CD14-positive monocyte (primary cell): ENCODE data around the gene CSNK1G1. TPM values are rescaled to one million over a fixed set of nuclear protein-coding genes. Genes with fewer than 3 reads are reported as not detected.

Experiments
- DNase-seq, 3 donors: peaks; one replicate each; pipeline ENCODE4 v3.0.0-alpha.2; 2011 to 2022
- H2AFZ ChIP-seq: 2 replicates; pipeline ENCODE4 v1.6.0; 2012; ENCODE audit warnings: mild to moderate bottlenecking, low read depth, low read length, inconsistent platforms; ENCODE audit not compliant: insufficient read depth, poor library complexity, severe bottlenecking
- H3K27ac ChIP-seq, 2 donors: 1 replicate in 1 of 2; 2 replicates in 1 of 2; pipeline ENCODE4 v1.5.1; 2012 to 2013; ENCODE audit warnings: low read length in 2 of 2, control low read depth in 1 of 2, inconsistent platforms in 1 of 2, low read depth in 1 of 2, mild to moderate bottlenecking in 1 of 2
- H3K27me3 ChIP-seq, 2 donors: one replicate each; pipeline versions ENCODE4 v1.6.0 to v1.6.1; 2011 to 2013; ENCODE audit warnings: low read length in 2 of 2; ENCODE audit not compliant: control insufficient read depth in 2 of 2, insufficient read depth in 2 of 2
- H3K36me3 ChIP-seq, 2 donors: replicated peaks in 1 of 2; 1 replicate in 1 of 2; 2 replicates in 1 of 2; pipeline versions ENCODE4 v1.5.1 to v1.6.1; 2012 to 2013; ENCODE audit warnings: low read length in 2 of 2, control low read depth in 1 of 2, inconsistent platforms in 1 of 2, mild to moderate bottlenecking in 1 of 2; ENCODE audit not compliant: insufficient read depth in 2 of 2, control insufficient read depth in 1 of 2
- H3K4me1 ChIP-seq, 2 donors: 1 replicate in 1 of 2; 2 replicates in 1 of 2; pipeline versions ENCODE4 v1.5.1 to v1.6.1; 2012 to 2013; ENCODE audit warnings: low read length in 2 of 2, control low read depth in 1 of 2, inconsistent platforms in 1 of 2, mild to moderate bottlenecking in 1 of 2, moderate library complexity in 1 of 2; ENCODE audit not compliant: insufficient read depth in 2 of 2, control insufficient read depth in 1 of 2
- H3K4me2 ChIP-seq: replicated peaks from 2 replicates; pipeline ENCODE3; 2012; ENCODE audit warnings: low read length, moderate library complexity, mild to moderate bottlenecking; ENCODE audit not compliant: poor library complexity, severe bottlenecking; ENCODE audit errors: extremely low read depth
- H3K4me3 ChIP-seq, 3 experiments: fragments of 200-600 bp in 1 of 3; sonication (generic) in 1 of 3; replicated peaks in 1 of 3; 1 replicate in 2 of 3; 2 replicates in 1 of 3; pipeline ENCODE4 v1.5.1; 2011 to 2013; ENCODE audit warnings: low read length in 3 of 3, mild to moderate bottlenecking in 3 of 3, control low read depth in 2 of 3, low read depth in 2 of 3, inconsistent platforms in 1 of 3, moderate library complexity in 1 of 3
- H3K79me2 ChIP-seq: 2 replicates; pipeline ENCODE4 v1.6.0; 2012; ENCODE audit warnings: mild to moderate bottlenecking, control low read depth, inconsistent platforms, low read length, moderate library complexity; ENCODE audit not compliant: insufficient read depth
- H3K9ac ChIP-seq: 2 replicates; pipeline ENCODE4 v1.6.0; 2017; ENCODE audit warnings: low read length, mild to moderate bottlenecking; ENCODE audit not compliant: insufficient read depth, poor library complexity, severe bottlenecking
- H3K9me3 ChIP-seq, 2 donors: replicated peaks in 1 of 2; 1 replicate in 1 of 2; 2 replicates in 1 of 2; pipeline versions ENCODE4 v1.5.1 to v1.6.1; 2012 to 2013; ENCODE audit warnings: low read length in 2 of 2, control low read depth in 1 of 2; ENCODE audit not compliant: control insufficient read depth in 1 of 2, insufficient read depth in 1 of 2
- H4K20me1 ChIP-seq: 2 replicates; pipeline ENCODE4 v1.6.0; 2012; ENCODE audit warnings: mild to moderate bottlenecking, low read length, control low read depth, moderate library complexity; ENCODE audit not compliant: insufficient read depth
- H3K27ac Mint-ChIP-seq, 7 donors: one replicate each; pipeline ENCODE4 v1.8.0; 2020; ENCODE audit warnings: mild to moderate bottlenecking in 7 of 7, mixed read lengths in 7 of 7, moderate library complexity in 6 of 7, inconsistent platforms in 2 of 7
- H3K27me3 Mint-ChIP-seq, 3 donors: one replicate each; pipeline ENCODE4 v1.8.0; 2021 to 2022; ENCODE audit warnings: low read depth in 3 of 3, mild to moderate bottlenecking in 3 of 3, mixed read lengths in 3 of 3, moderate library complexity in 3 of 3, inconsistent platforms in 1 of 3
- H3K36me3 Mint-ChIP-seq, 2 donors: one replicate each; pipeline ENCODE4 v1.8.0; 2020; ENCODE audit warnings: mixed read lengths in 2 of 2, inconsistent platforms in 1 of 2, mild to moderate bottlenecking in 1 of 2
- H3K4me1 Mint-ChIP-seq: one replicate; pipeline ENCODE4 v1.8.0; 2020; ENCODE audit warnings: mild to moderate bottlenecking, mixed read lengths
- H3K4me3 Mint-ChIP-seq, 2 donors: one replicate each; pipeline ENCODE4 v1.8.0; 2020; ENCODE audit warnings: mild to moderate bottlenecking in 2 of 2, mixed read lengths in 2 of 2, moderate library complexity in 1 of 2
- H3K9me3 Mint-ChIP-seq, 7 donors: one replicate each; pipeline ENCODE4 v1.8.0; 2020 to 2022; ENCODE audit warnings: mixed read lengths in 7 of 7, mild to moderate bottlenecking in 6 of 7, moderate library complexity in 6 of 7, inconsistent platforms in 2 of 7
- WGBS: methylation state at CpG from one replicate; pipeline ENCODE4 v1.1.5; 2013; ENCODE audit warnings: missing lambda C conversion rate; ENCODE audit not compliant: insufficient coverage; 5-methylcytosine and 5-hydroxymethylcytosine counted together
- intact Hi-C, 2 donors: fragments of 100-400 bp; cut with micrococcal nuclease; formaldehyde crosslinking; loops; one replicate each; pipeline versions ENCODE4 v1.15.0 to v1.15.1; 2023
- polyA plus RNA-seq, 3 donors: library from polyadenylated mRNA; depleted of rRNA in 1 of 3; unstranded in 2 of 3; stranded (reverse) in 1 of 3; fragments of 300-500 nt in 2 of 3; fragments of >200 nt in 1 of 3; fragmentation: Illumina TruSeq in 2 of 3; gene quantifications; 1 replicate in 2 of 3; 2 replicates in 1 of 3; pipeline ENCODE4 v1.2.3, GENCODE V29; 2012 to 2021
- TF ChIP-seq, protein P1 (sequence below): fragments of 200-600 bp; IDR thresholded peaks from one replicate; pipeline ENCODE4 v1.8.0; 2022; ENCODE audit warnings: antibody characterized with exemption, mild to moderate bottlenecking

Gene CSNK1G1
- polyA plus RNA-seq, 3 donors = 4.3 to 8.6 (median 7.7) TPM

DNA sequence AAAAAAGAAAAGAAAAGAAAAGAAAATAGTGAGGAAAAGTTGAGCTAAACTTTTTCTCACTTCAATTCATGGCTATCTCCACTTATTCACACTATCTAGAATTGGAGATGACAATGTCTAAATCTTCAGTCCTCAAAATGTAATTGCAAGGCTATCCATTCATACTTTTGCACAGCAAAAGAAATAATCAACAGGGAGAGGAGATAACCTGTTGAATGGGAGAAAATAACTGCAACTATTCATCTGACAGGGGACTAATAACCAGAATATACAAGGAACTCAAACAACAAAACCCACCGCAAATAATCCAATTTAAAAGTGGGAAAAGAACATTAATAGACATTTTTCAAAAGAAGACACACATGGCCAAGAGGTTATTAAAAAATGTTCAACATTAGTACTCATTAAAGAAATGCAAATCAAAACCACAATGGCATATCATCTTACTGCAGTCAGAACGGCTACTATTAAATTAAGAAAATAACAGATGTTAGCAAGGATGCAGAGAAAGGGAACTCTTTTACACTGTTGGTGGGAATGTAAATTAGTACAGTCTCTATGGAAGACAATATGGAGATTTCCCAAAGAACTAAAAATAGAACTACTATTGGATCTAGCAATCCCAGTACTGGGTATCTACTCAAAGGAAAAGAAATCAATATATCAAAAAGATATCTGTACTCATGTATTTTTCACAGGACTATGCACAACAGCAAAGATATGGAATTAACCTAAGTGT, 119.6 kb downstream of the CSNK1G1 start:
- Histone ChIP-seq H3K4me2 (no peak overlapping the region), H3K79me2 (peaks cover 4% of the 10 kb centered on the region), H3K9me3 (no peaks in the 10 kb centered on the region), H4K20me1 (peaks cover 32% of the 10 kb centered on the region), H3K27me3 (no peaks in the 10 kb centered on the region), H3K4me1 (no peaks in the 10 kb centered on the region), H2AFZ (no peak overlapping the region), H3K27ac (no peak overlapping the region), H3K9ac (no peak overlapping the region), H3K36me3 (peaks cover 0 to 5% of the 10 kb centered on the region in 2 donors), H3K4me3 (no peak overlapping the region)
- Mint-ChIP-seq H3K4me3 (no peak overlapping the region), H3K36me3 (peaks cover 6 to 10% of the 10 kb centered on the region in 2 donors), H3K9me3 (no peaks in the 10 kb centered on the region), H3K27ac (no peak overlapping the region), H3K4me1 (peaks cover 9% of the 10 kb centered on the region), H3K27me3 (no peaks in the 10 kb centered on the region)
- DNase-seq = no peak
- TF ChIP-seq, protein P1, sequence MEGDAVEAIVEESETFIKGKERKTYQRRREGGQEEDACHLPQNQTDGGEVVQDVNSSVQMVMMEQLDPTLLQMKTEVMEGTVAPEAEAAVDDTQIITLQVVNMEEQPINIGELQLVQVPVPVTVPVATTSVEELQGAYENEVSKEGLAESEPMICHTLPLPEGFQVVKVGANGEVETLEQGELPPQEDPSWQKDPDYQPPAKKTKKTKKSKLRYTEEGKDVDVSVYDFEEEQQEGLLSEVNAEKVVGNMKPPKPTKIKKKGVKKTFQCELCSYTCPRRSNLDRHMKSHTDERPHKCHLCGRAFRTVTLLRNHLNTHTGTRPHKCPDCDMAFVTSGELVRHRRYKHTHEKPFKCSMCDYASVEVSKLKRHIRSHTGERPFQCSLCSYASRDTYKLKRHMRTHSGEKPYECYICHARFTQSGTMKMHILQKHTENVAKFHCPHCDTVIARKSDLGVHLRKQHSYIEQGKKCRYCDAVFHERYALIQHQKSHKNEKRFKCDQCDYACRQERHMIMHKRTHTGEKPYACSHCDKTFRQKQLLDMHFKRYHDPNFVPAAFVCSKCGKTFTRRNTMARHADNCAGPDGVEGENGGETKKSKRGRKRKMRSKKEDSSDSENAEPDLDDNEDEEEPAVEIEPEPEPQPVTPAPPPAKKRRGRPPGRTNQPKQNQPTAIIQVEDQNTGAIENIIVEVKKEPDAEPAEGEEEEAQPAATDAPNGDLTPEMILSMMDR = no peak
- WGBS = no CpG with 5 or more reads among the region's 2 CpGs
- intact Hi-C loops = no loop called here

DNA sequence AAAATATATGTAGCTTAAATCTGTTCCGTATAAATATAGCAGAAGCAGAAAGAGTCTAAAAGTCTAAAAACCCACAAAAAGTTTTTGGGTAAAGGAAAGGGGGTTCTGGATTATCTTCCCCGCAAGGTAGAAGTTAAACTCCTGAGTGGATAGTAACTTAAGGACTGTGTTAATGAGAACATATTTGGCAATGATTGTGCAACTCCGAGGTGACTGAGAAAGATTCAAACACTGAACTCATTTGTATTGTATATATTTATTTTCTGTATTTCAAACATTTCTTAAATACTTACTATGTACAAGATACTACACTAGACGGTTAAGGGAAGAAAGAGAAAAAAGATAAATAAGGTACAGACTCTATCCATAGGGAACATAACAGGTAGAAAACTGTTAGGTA, 120.4 kb downstream of the CSNK1G1 start:
- Histone ChIP-seq H3K27me3 (no peaks in the 10 kb centered on the region), H3K9ac (no peak overlapping the region), H3K27ac (no peak overlapping the region), H3K4me3 (no peak overlapping the region), H3K9me3 (no peaks in the 10 kb centered on the region), H3K79me2 (no peaks in the 10 kb centered on the region), H4K20me1 (peaks cover 26% of the 10 kb centered on the region), H2AFZ (no peak overlapping the region), H3K4me2 (no peak overlapping the region), H3K4me1 (no peaks in the 10 kb centered on the region), H3K36me3 (peaks cover 0 to 5% of the 10 kb centered on the region in 2 donors)
- intact Hi-C loops = no loop called here
- no peak for DNase-seq
- Mint-ChIP-seq H3K36me3 (peaks cover 6 to 10% of the 10 kb centered on the region in 2 donors), H3K27ac (no peak overlapping the region), H3K4me3 (no peak overlapping the region), H3K4me1 (peaks cover 9% of the 10 kb centered on the region), H3K9me3 (no peaks in the 10 kb centered on the region), H3K27me3 (no peaks in the 10 kb centered on the region)
- TF ChIP-seq, protein P1 = no peak
- 100% methylated on average over 1 of the region's 4 CpGs for WGBS
